H1 (cell line): ENCODE results near the gene GAS7. TPM values are rescaled to one million over a fixed set of nuclear protein-coding genes. Genes with fewer than 3 reads are reported as not detected.

Source experiments
- polyA plus RNA-seq, 7 experiments: library from polyadenylated mRNA; depleted of rRNA in 3 of 7; stranded (reverse) in 5 of 7; unstranded in 2 of 7; fragments of >200 nt in 5 of 7; fragments of 200-250 nt in 2 of 7; gene quantifications; 1 replicate in 5 of 7; 2 replicates in 1 of 7; 4 replicates in 1 of 7; pipeline versions ENCODE4 v1.2.1 to v1.2.3, GENCODE V29; 2011 to 2013; ENCODE audit warnings: missing spikeins in 2 of 7, mixed read lengths in 2 of 7
- total RNA-seq: library from RNA; stranded (reverse); fragmentation: NEBNext Ultra II Directional; extraction: Animal tissue kit (Norgen Biotek cat#: 25700); gene quantifications from 2 replicates; pipeline ENCODE4 v1.2.1, GENCODE V29; 2021
- TF ChIP-seq, protein P1 (sequence below): IDR thresholded peaks from 2 replicates; pipeline ENCODE4 v1.6.1; 2012; ENCODE audit warnings: inconsistent platforms

The GAS7 gene
- total and polyA plus RNA-seq, 2 of the 8 experiments (the other 6 are each of a cell fraction or from before 2014, with no cell fraction given) = 5.0 to 14.5 TPM

DNA sequence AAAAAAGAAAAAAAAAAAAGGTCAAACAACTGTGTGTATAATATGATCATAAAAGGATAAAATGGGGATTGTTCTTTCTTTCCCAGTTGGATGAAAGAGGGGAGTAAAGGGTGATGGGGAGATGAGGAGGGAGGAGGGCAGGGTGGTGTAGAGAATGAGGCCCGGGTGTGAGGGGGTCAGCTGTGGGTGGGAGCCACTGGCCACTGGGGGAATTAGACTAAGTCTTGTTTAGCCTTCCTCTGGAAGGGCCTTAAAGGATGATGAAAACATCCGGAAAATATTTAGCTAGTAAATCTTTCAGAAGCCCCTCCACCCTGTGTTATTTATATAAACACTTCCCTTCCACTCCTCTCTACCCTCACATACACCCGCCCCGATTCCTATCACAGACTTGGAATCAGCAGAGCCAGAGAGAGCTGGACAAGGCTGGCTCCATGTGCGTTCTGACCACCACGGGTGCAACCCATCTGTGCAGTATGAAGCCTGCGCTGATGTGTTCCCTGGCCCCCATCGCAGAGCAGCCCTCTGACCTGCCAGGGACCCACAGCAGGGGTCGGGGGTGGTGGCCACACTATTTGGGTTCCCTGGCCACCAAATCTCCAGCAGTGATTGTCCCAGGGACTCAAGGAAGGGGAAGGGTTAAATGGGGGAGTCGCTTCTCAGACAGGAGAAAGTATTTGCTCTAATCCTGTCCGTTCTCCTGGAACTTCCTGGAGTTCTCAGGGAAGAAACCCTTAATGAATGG lies 72.7 kb downstream of the GAS7 start (continued):
- TF ChIP-seq, protein P1, sequence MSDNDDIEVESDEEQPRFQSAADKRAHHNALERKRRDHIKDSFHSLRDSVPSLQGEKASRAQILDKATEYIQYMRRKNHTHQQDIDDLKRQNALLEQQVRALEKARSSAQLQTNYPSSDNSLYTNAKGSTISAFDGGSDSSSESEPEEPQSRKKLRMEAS = no peak
